AG10803 (cell line): ENCODE data around the gene ZNF598.

Source experiments
- DNase-seq: peaks from one replicate; pipeline ENCODE4 v3.0.0; 2010; ENCODE audit warnings: low read depth
- H3K4me3 ChIP-seq: 2 replicates; pipeline ENCODE4 v1.5.1; 2011; ENCODE audit warnings: mild to moderate bottlenecking, low read length, control low read depth
- TF ChIP-seq, protein P1 (sequence below): conservative IDR thresholded peaks from 2 replicates; pipeline ENCODE4 v1.5.1; 2011; ENCODE audit warnings: mild to moderate bottlenecking, low read length, control low read depth, inconsistent platforms

ZNF598 gene

GRCh38 chr16:1998852-1999801 is 10.5 kb downstream of the ZNF598 start:
- H3K4me3 ChIP-seq, result no peak overlapping the region
- TF ChIP-seq, protein P1, sequence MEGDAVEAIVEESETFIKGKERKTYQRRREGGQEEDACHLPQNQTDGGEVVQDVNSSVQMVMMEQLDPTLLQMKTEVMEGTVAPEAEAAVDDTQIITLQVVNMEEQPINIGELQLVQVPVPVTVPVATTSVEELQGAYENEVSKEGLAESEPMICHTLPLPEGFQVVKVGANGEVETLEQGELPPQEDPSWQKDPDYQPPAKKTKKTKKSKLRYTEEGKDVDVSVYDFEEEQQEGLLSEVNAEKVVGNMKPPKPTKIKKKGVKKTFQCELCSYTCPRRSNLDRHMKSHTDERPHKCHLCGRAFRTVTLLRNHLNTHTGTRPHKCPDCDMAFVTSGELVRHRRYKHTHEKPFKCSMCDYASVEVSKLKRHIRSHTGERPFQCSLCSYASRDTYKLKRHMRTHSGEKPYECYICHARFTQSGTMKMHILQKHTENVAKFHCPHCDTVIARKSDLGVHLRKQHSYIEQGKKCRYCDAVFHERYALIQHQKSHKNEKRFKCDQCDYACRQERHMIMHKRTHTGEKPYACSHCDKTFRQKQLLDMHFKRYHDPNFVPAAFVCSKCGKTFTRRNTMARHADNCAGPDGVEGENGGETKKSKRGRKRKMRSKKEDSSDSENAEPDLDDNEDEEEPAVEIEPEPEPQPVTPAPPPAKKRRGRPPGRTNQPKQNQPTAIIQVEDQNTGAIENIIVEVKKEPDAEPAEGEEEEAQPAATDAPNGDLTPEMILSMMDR, result no peak
- no peak for DNase-seq

DNA sequence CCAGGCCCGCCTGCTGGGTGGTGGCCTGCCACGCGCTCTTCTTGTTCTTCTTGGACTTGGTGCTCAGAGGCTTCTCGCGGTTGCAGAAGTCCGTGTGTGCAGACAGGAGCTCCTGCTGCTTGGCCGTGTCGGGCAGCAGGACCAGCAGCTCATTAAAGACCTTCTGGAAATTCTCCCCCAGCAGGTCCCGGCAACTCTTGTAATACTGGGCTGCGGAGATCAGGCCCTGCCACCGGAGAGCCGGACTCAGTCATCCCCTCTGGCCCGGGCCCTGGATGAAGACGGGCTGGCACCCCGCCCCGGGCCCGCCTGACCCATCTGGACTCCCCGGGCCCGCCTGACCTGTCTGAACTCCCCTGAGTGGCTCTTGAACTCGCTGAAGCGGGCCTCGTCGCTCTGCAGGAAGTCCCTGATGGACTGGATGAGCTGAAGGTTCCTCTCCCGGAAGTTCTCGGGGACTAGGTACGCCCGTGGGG is 11.2 kb downstream of the ZNF598 start:
- no peak for DNase-seq
- TF ChIP-seq, protein P1, result no peak

GRCh38 chr16:1997494-1998359 is 11.9 kb downstream of the ZNF598 start:
- no peak overlapping the region for H3K4me3 ChIP-seq
- TF ChIP-seq, protein P1, result no peak
- DNase-seq, result peak; percentile 84

More for the DNA sequence above, 11.2 kb downstream of the ZNF598 start:
- no peak overlapping the region for H3K4me3 ChIP-seq

DNA sequence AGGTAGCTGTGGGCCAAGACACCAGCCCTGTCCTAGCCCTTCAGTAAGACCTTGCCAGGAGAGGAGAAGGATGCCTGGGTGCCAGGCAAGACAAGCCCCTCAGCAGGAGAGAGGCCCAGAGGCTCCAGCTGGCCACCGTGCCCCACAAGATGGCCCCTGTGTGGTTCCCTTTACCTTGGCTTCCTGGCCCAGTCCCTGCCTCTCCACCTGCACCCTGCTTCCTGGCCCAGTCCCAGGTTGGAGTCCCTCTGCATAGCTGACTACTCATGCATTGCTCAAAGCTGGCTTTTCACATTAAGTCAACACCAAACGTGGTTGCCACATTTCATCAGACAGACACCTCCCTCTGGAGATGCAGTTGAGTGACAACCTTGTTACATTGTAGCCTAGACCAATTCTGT is 15.9 kb downstream of the ZNF598 start:
- H3K4me3 ChIP-seq, result no peak overlapping the region
- peak; percentile 44 for DNase-seq
- TF ChIP-seq, protein P1, result no peak

GRCh38 chr16:1992704-1993317 is 16.8 kb downstream of the ZNF598 start:
- TF ChIP-seq, protein P1, result no peak
- no peak overlapping the region for H3K4me3 ChIP-seq

GRCh38 chr16:1991948-1992703 is 17.5 kb downstream of the ZNF598 start:
- peak; percentile 77 for DNase-seq
- TF ChIP-seq, protein P1, result no peak
- H3K4me3 ChIP-seq, result peak overlapping the region; percentile 44

More at GRCh38 chr16:1992704-1993317, 16.8 kb downstream of the ZNF598 start:
- DNase-seq, result no peak
